OCI-LY3 (cell line): ENCODE results near the gene NNT.

ENCODE experiments used
- H2AFZ ChIP-seq: fragments of 200-600, 300-600 bp; shearing (Covaris generic); 2 replicates; pipeline ENCODE4 v1.6.0; 2014; ENCODE audit warnings: antibody characterized with exemption, low read depth, low read length
- H3K27ac ChIP-seq: fragments of 200-600, 300-600 bp; sonication (generic); 2 replicates; pipeline ENCODE4 v1.5.1; 2014; ENCODE audit warnings: mild to moderate bottlenecking, low read length, moderate library complexity, mixed read lengths
- H3K27me3 ChIP-seq: fragments of 200-600, 300-600 bp; sonication (generic); 2 replicates; pipeline ENCODE4 v1.6.1; 2014; ENCODE audit warnings: low read depth, low read length, mixed read lengths
- H3K36me3 ChIP-seq: fragments of 200-600, 300-600 bp; sonication (generic); replicated peaks from 2 replicates; pipeline ENCODE3; 2014; ENCODE audit warnings: low read depth, low read length, mixed read lengths
- H3K4me1 ChIP-seq: fragments of 300-600, 200-600 bp; sonication (generic); 2 replicates; pipeline ENCODE4 v1.6.1; 2014; ENCODE audit warnings: low read length, mixed read lengths
- H3K4me2 ChIP-seq: fragments of 200-600, 300-600 bp; sonication (generic); 2 replicates; pipeline ENCODE4 v1.6.1; 2014; ENCODE audit warnings: low read length, mixed read lengths
- H3K4me3 ChIP-seq: fragments of 300-600, 200-600 bp; sonication (generic); 2 replicates; pipeline ENCODE4 v1.5.1; 2014; ENCODE audit warnings: antibody characterized with exemption, mild to moderate bottlenecking, low read length, moderate library complexity
- H3K79me2 ChIP-seq: fragments of 300-600, 200-600 bp; shearing (Covaris generic); 2 replicates; pipeline ENCODE4 v1.6.1; 2014; ENCODE audit warnings: mild to moderate bottlenecking, low read length, mixed read lengths
- H3K9ac ChIP-seq: fragments of 300-600, 200-600 bp; shearing (Covaris generic); 2 replicates; pipeline ENCODE4 v1.6.0; 2014; ENCODE audit warnings: mild to moderate bottlenecking, low read length, moderate library complexity
- H3K9me3 ChIP-seq: fragments of 200-600, 300-600 bp; shearing (Covaris generic); 2 replicates; pipeline ENCODE4 v1.6.1; 2014; ENCODE audit warnings: low read length, mixed read lengths; ENCODE audit not compliant: insufficient read depth
- H4K20me1 ChIP-seq: fragments of 200-600, 300-600 bp; sonication (generic); 2 replicates; pipeline ENCODE4 v1.6.1; 2016; ENCODE audit warnings: low read length, mixed read lengths; ENCODE audit not compliant: insufficient read depth
- CTCF ChIP-seq: fragments of 200-600, 300-600 bp; sonication (generic); IDR thresholded peaks from 2 replicates; pipeline ENCODE4 v1.5.1; 2014; ENCODE audit warnings: antibody characterized with exemption, low read length, low read depth
- EZH2phosphoT487 ChIP-seq: fragments of 200-600 bp; shearing (Covaris generic); IDR thresholded peaks from 2 replicates; pipeline ENCODE4 v1.6.1; 2018; ENCODE audit warnings: antibody characterized with exemption, mixed run types, low read depth

The NNT gene

DNA sequence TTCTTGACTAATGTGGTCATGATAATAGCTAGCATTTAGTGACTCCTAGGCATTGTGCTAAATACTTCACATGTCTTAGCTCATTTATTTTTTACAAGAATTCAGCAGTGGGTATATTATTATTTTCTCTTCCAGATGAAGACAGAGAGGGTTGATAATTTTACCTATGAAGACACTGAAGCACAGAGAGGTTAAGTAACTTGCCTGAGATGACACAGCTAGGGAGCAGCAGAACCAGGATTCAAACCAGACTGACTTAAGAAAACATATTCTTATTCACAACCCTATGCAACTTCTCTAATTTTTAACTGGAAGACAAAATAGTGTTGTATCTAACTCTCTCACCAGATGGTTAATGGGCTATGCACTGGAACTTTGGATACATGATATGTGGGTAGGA lies 44.8 kb downstream of the NNT start:
- Histone ChIP-seq H3K9ac (no peak overlapping the region), H3K4me1 (no peaks in the 10 kb centered on the region), H4K20me1 (no peaks in the 10 kb centered on the region), H3K9me3 (no peaks in the 10 kb centered on the region), H3K36me3 (peaks cover 3% of the 10 kb centered on the region), H2AFZ (no peak overlapping the region), H3K27ac (no peak overlapping the region), H3K79me2 (no peaks in the 10 kb centered on the region), H3K4me2 (no peak overlapping the region), H3K27me3 (no peaks in the 10 kb centered on the region), H3K4me3 (no peak overlapping the region)
- TF ChIP-seq EZH2phosphoT487 (no peak), CTCF (no peak)

- H3K4me2 ChIP-seq: no peak overlapping the region
These were observed 45.6 kb downstream of the NNT start for GRCh38 chr5:43648499-43649124.

DNA sequence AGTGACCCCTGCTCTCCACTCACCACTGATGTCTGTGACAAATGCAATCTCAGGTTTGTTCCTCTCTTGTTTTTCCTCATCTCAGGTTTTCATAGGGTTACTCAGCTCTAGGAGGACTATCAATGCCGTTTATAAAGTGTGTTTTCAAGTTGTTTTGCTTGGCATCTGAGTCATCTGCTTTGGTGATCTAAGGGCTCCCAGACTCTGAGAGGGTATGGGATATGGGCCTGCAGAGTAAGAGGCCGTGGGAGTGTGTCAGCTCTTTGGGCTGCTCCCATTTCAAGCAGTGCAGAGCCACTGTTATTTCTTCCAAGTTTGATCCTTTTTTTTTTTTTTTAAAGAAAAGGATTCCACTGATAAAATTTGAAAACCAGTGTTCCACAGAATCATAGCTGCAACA lies 46.3 kb downstream of the NNT start:
- H3K36me3 ChIP-seq: peaks cover 8% of the 10 kb centered on the region

More at GRCh38 chr5:43648499-43649124, 45.6 kb downstream of the NNT start:
- TF ChIP-seq EZH2phosphoT487 (no peak), CTCF (no peak)
- Histone ChIP-seq H3K4me3 (no peak overlapping the region), H2AFZ (no peak overlapping the region), H3K27me3 (no peaks in the 10 kb centered on the region), H3K4me1 (no peaks in the 10 kb centered on the region), H3K27ac (no peak overlapping the region), H3K36me3 (peaks cover 8% of the 10 kb centered on the region), H3K9me3 (no peaks in the 10 kb centered on the region), H3K79me2 (no peaks in the 10 kb centered on the region), H3K9ac (no peak overlapping the region), H4K20me1 (no peaks in the 10 kb centered on the region)

More for the DNA sequence above, 46.3 kb downstream of the NNT start:
- Histone ChIP-seq H3K4me1 (no peaks in the 10 kb centered on the region), H3K9me3 (no peaks in the 10 kb centered on the region), H2AFZ (no peak overlapping the region), H3K27me3 (no peaks in the 10 kb centered on the region), H3K4me2 (no peak overlapping the region), H3K4me3 (no peak overlapping the region), H3K9ac (no peak overlapping the region), H3K27ac (no peak overlapping the region), H3K79me2 (no peaks in the 10 kb centered on the region), H4K20me1 (no peaks in the 10 kb centered on the region)
- TF ChIP-seq CTCF (no peak), EZH2phosphoT487 (no peak)
